MM.1S (cell line): ENCODE measurements around the gene LYPLA2.

Source experiments
- DNase-seq: peaks from one replicate; pipeline ENCODE4 v3.0.0-alpha.2; 2015
- H2AFZ ChIP-seq: fragments of 300-600 bp; sonication (generic); 2 replicates; pipeline ENCODE4 v1.6.0; 2016; ENCODE audit warnings: antibody characterized with exemption, low read length
- H3F3A ChIP-seq: fragments of 300-600 bp; sonication (generic); 2 replicates; pipeline ENCODE4 v1.6.1; 2016; ENCODE audit warnings: mild to moderate bottlenecking, antibody characterized with exemption, low read length, moderate library complexity, mixed read lengths; ENCODE audit not compliant: insufficient read depth
- H3K27ac ChIP-seq: fragments of 300-600 bp; sonication (generic); 2 replicates; pipeline ENCODE4 v1.5.1; 2016; ENCODE audit warnings: mild to moderate bottlenecking, low read length
- H3K27me3 ChIP-seq: fragments of 300-600 bp; sonication (generic); replicated peaks from 2 replicates; pipeline ENCODE4 v1.6.0; 2016; ENCODE audit warnings: low read length; ENCODE audit not compliant: insufficient read depth
- H3K36me3 ChIP-seq: fragments of 300-600 bp; sonication (generic); replicated peaks from 2 replicates; pipeline ENCODE4 v1.6.1; 2016; ENCODE audit warnings: mild to moderate bottlenecking, low read length, mixed read lengths; ENCODE audit not compliant: insufficient read depth
- H3K4me1 ChIP-seq: fragments of 300-600 bp; sonication (generic); 2 replicates; pipeline ENCODE4 v1.6.1; 2016; ENCODE audit warnings: low read length, mixed read lengths
- H3K4me2 ChIP-seq: fragments of 300-600 bp; sonication (generic); 2 replicates; pipeline ENCODE4 v1.6.0; 2016; ENCODE audit warnings: low read depth, low read length
- H3K4me3 ChIP-seq: fragments of 300-600 bp; sonication (generic); 2 replicates; pipeline ENCODE4 v1.5.1; 2016; ENCODE audit warnings: low read length, mixed read lengths
- H3K79me2 ChIP-seq: fragments of 300-600 bp; sonication (generic); 2 replicates; pipeline ENCODE4 v1.6.1; 2016; ENCODE audit warnings: mixed run types, low read length, mixed read lengths
- H3K9ac ChIP-seq: fragments of 300-600 bp; sonication (generic); 2 replicates; pipeline ENCODE4 v1.6.1; 2016; ENCODE audit warnings: low read length, mixed read lengths
- H3K9me2 ChIP-seq: fragments of 300-600 bp; sonication (generic); replicated peaks from 2 replicates; pipeline ENCODE4 v1.6.1; 2016; ENCODE audit warnings: mild to moderate bottlenecking, low read length, mixed read lengths; ENCODE audit not compliant: insufficient read depth
- H3K9me3 ChIP-seq: fragments of 300-600 bp; sonication (generic); replicated peaks from 2 replicates; pipeline ENCODE4 v1.6.1; 2016; ENCODE audit warnings: mild to moderate bottlenecking, low read length, mixed read lengths; ENCODE audit not compliant: insufficient read depth
- H4K20me1 ChIP-seq: fragments of 300-600 bp; sonication (generic); 2 replicates; pipeline ENCODE4 v1.6.1; 2016; ENCODE audit warnings: mild to moderate bottlenecking, low read length, moderate library complexity, mixed read lengths; ENCODE audit not compliant: insufficient read depth
- CTCF ChIP-seq: fragments of 300-600 bp; sonication (generic); IDR thresholded peaks from 2 replicates; pipeline ENCODE4 v1.5.1; 2016; ENCODE audit warnings: antibody characterized with exemption, low read length, mixed read lengths
- EZH2 ChIP-seq: fragments of 300-600 bp; sonication (generic); optimal IDR thresholded peaks from 2 replicates; pipeline ENCODE3; 2017; ENCODE audit warnings: low read depth, mild to moderate bottlenecking, antibody characterized with exemption, low read length, mixed read lengths
- EZH2phosphoT487 ChIP-seq: fragments of 300-600 bp; sonication (generic); IDR thresholded peaks from 2 replicates; pipeline ENCODE4 v1.6.1; 2018; ENCODE audit warnings: antibody characterized with exemption, low read length

The LYPLA2 gene

GRCh38 chr1:23743287-23744152 is 47.4 kb upstream of the LYPLA2 start, which contains the start of gene ELOA:
Gene ELOA, plus strand, starts transcription at chr1:23743471. Its CDS starts 33 bp downstream, at chr1:23743504.
- peak within 1 kb of the TSS; percentile 88 for H3K4me2 ChIP-seq
- no peaks in the 10 kb centered on the region for H3K9me3 ChIP-seq
- no peaks in the 10 kb centered on the region for H3K9me2 ChIP-seq
- H4K20me1 ChIP-seq, result peaks cover 21% of the 10 kb centered on the region
- peak within 1 kb of the TSS; percentile 71 for H2AFZ ChIP-seq
- TF ChIP-seq EZH2phosphoT487, result no peak
- no peak for TF ChIP-seq EZH2
- no peak for TF ChIP-seq CTCF
- no peaks in the 10 kb centered on the region for H3K36me3 ChIP-seq
- peaks cover 15% of the 10 kb centered on the region for H3F3A ChIP-seq
- peak within 1 kb of the TSS; percentile 44; the same call in 1 of the 2 replicates for H3K27ac ChIP-seq
- DNase-seq, result peak; percentile 81
- no peaks in the 10 kb centered on the region for H3K4me1 ChIP-seq
- H3K4me3 ChIP-seq, result peak within 1 kb of the TSS; percentile 75
- peaks cover 52% of the 10 kb centered on the region for H3K79me2 ChIP-seq
- peak within 1 kb of the TSS; percentile 79 for H3K9ac ChIP-seq
- H3K27me3 ChIP-seq, result no peaks in the 10 kb centered on the region

DNA sequence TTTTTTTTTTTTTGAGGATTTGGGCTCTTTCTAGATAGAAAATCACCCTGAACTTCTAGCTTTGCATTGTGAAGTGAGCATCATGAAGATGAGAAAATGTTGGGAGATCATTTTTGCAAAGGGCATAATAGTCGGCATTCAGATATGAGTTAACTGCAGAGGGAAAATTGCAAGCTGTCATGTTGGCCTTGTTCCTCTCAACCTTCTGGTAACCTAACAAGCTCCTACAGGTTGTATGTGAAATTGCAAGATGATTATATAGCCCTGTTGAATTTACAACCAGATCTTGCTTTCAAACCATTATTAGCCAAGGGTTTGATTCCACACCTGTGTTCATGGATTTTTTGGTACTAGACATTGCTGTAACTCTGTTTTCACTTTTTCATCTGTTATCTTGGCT is 45.4 kb upstream of the LYPLA2 start:
- H3K36me3 ChIP-seq, result no peaks in the 10 kb centered on the region
- H3K4me3 ChIP-seq, result peak overlapping the region; percentile 75; the same call in 1 of the 2 replicates
- H4K20me1 ChIP-seq, result peaks cover 21% of the 10 kb centered on the region
- H3K4me2 ChIP-seq, result peak overlapping the region; percentile 75
- no peaks in the 10 kb centered on the region for H3K27me3 ChIP-seq
- peaks cover 17% of the 10 kb centered on the region for H3F3A ChIP-seq
- H3K9me3 ChIP-seq, result no peaks in the 10 kb centered on the region
- H3K9me2 ChIP-seq, result no peaks in the 10 kb centered on the region
- peak; percentile 71 for DNase-seq
- no peak for TF ChIP-seq EZH2phosphoT487
- peak; percentile 45 for TF ChIP-seq CTCF
- peaks cover 67% of the 10 kb centered on the region for H3K79me2 ChIP-seq
- no peak overlapping the region for H2AFZ ChIP-seq
- H3K27ac ChIP-seq, result no peak overlapping the region
- no peak overlapping the region for H3K9ac ChIP-seq
- no peaks in the 10 kb centered on the region for H3K4me1 ChIP-seq

DNA sequence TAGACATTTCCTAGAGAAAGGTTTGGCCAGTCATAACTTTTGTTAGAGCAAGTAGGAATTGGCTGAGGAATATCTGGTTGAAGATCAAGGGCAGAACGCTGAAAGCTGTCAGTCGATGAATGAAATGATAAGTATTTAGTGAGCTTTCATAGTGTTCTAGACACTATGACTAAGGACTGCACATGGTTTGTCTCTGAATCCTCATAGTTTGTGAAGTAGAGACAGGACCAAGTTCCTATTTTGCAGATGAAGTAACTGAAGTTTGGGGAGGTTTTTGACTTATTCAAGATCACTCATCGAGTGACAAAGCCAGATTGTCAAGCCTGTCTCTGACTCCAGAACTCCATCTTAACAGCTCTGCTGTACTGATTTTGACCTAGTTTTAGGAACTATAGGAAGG is 42.9 kb upstream of the LYPLA2 start:
- Histone ChIP-seq H3K4me2 (no peak overlapping the region), H3K4me3 (no peak overlapping the region), H3K27ac (no peak overlapping the region), H4K20me1 (peaks cover 21% of the 10 kb centered on the region), H2AFZ (no peak overlapping the region), H3K9me2 (no peaks in the 10 kb centered on the region), H3K36me3 (peaks cover 1% of the 10 kb centered on the region; the same call in 1 of the 2 replicates), H3F3A (peaks cover 19% of the 10 kb centered on the region), H3K27me3 (no peaks in the 10 kb centered on the region), H3K79me2 (peaks cover 83% of the 10 kb centered on the region), H3K9me3 (no peaks in the 10 kb centered on the region), H3K4me1 (no peaks in the 10 kb centered on the region), H3K9ac (no peak overlapping the region)
- no peak for DNase-seq
- TF ChIP-seq CTCF (no peak), EZH2phosphoT487 (no peak), EZH2 (no peak)
